Astrocyte (in vitro differentiated cells and primary cell): ENCODE results near the gene SH3BP5. TPM values are rescaled to one million over a fixed set of nuclear protein-coding genes. Genes with fewer than 3 reads are reported as not detected.
"Not testable (repeated sequence)": the region's sequence is repeated elsewhere in the genome, so short reads cannot be mapped to it uniquely, and the experiment has no call there.

Source experiments
- DNase-seq: peaks from one replicate; pipeline ENCODE4 v3.0.0-alpha.2; 2010; ENCODE audit warnings: low read depth
- FAIRE-seq: peaks from 2 replicates; lab custom pipeline; 2011; peaks lifted over from hg19 to GRCh38; lab: Jason Lieb, UNC
- H2AFZ ChIP-seq: 2 replicates; pipeline ENCODE4 v1.6.0; 2012; ENCODE audit warnings: low read depth, low read length, inconsistent platforms
- H3K27ac ChIP-seq: 2 replicates; pipeline ENCODE4 v1.5.1; 2011; ENCODE audit warnings: low read depth, low read length, inconsistent platforms
- H3K27me3 ChIP-seq: 2 replicates; pipeline ENCODE4 v1.6.0; 2011; ENCODE audit warnings: low read length, inconsistent platforms; ENCODE audit not compliant: insufficient read depth
- H3K36me3 ChIP-seq: 2 replicates; pipeline ENCODE4 v1.5.1; 2011; ENCODE audit warnings: low read length, inconsistent platforms; ENCODE audit not compliant: insufficient read depth
- H3K4me1 ChIP-seq: 2 replicates; pipeline ENCODE4 v1.5.1; 2011; ENCODE audit warnings: low read length, inconsistent platforms; ENCODE audit not compliant: insufficient read depth
- H3K4me2 ChIP-seq: 2 replicates; pipeline ENCODE4 v1.6.0; 2012; ENCODE audit warnings: low read length, inconsistent platforms
- H3K4me3 ChIP-seq: 2 replicates; pipeline ENCODE4 v1.5.1; 2011; ENCODE audit warnings: low read depth, mild to moderate bottlenecking, low read length, inconsistent platforms; ENCODE audit not compliant: insufficient read depth
- H3K79me2 ChIP-seq: 2 replicates; pipeline ENCODE4 v1.6.0; 2012; ENCODE audit warnings: mild to moderate bottlenecking, low read length, inconsistent platforms; ENCODE audit not compliant: insufficient read depth
- H3K9ac ChIP-seq: 2 replicates; pipeline ENCODE4 v1.6.0; 2012; ENCODE audit warnings: mild to moderate bottlenecking, low read length, inconsistent platforms
- H3K9me3 ChIP-seq: 2 replicates; pipeline ENCODE4 v1.5.1; 2012; ENCODE audit warnings: low read depth, mild to moderate bottlenecking, low read length, inconsistent platforms; ENCODE audit not compliant: insufficient read depth
- H4K20me1 ChIP-seq: 2 replicates; pipeline ENCODE4 v1.6.0; 2012; ENCODE audit warnings: low read length, inconsistent platforms; ENCODE audit not compliant: insufficient read depth
- H3K27ac Mint-ChIP-seq: one replicate; pipeline ENCODE4 v1.8.0; 2021; ENCODE audit warnings: mild to moderate bottlenecking, mixed read lengths; ENCODE audit not compliant: unreplicated experiment
- H3K27me3 Mint-ChIP-seq: one replicate; pipeline ENCODE4 v1.8.0; 2021; ENCODE audit warnings: low read depth, mixed read lengths; ENCODE audit not compliant: unreplicated experiment
- H3K36me3 Mint-ChIP-seq: one replicate; pipeline ENCODE4 v1.8.0; 2021; ENCODE audit warnings: low read depth, mixed read lengths; ENCODE audit not compliant: unreplicated experiment
- H3K4me1 Mint-ChIP-seq: one replicate; pipeline ENCODE4 v1.8.0; 2021; ENCODE audit warnings: low read depth, mixed read lengths; ENCODE audit not compliant: unreplicated experiment
- H3K4me3 Mint-ChIP-seq: one replicate; pipeline ENCODE4 v1.8.0; 2021; ENCODE audit warnings: mild to moderate bottlenecking, moderate library complexity, mixed read lengths; ENCODE audit not compliant: unreplicated experiment
- H3K9me3 Mint-ChIP-seq: one replicate; pipeline ENCODE4 v1.8.0; 2021; ENCODE audit warnings: mild to moderate bottlenecking, mixed read lengths; ENCODE audit not compliant: unreplicated experiment
- CTCF ChIP-seq: IDR thresholded peaks from 2 replicates; pipeline ENCODE4 v1.5.1; 2011; ENCODE audit warnings: low read depth, mild to moderate bottlenecking, inconsistent platforms, low read length, moderate library complexity; ENCODE audit not compliant: insufficient read depth
- EZH2 ChIP-seq: IDR thresholded peaks from 2 replicates; pipeline ENCODE4 v1.6.1; 2012; ENCODE audit warnings: mild to moderate bottlenecking, low read length, inconsistent platforms; ENCODE audit not compliant: insufficient read depth
- total RNA-seq: library from RNA; stranded (reverse); gene quantifications from 2 replicates; pipeline ENCODE4 v1.2.1, GENCODE V29; 2021

SH3BP5 gene
- total RNA-seq, 1 donor from 2014 or later, result 25.2 TPM

GRCh38 chr3:15360788-15361493 is 28.6 kb upstream of the SH3BP5 start:
- Histone ChIP-seq H3K79me2 (no peaks in the 10 kb centered on the region), H3K4me2 (peak overlapping the region; percentile 64), H3K36me3 (no peaks in the 10 kb centered on the region), H3K9ac (peak overlapping the region; percentile 65), H2AFZ (no peak overlapping the region), H4K20me1 (no peaks in the 10 kb centered on the region), H3K4me1 (peaks cover 21% of the 10 kb centered on the region), H3K4me3 (no peak overlapping the region), H3K9me3 (no peaks in the 10 kb centered on the region), H3K27ac (peak overlapping the region; percentile 72), H3K27me3 (no peaks in the 10 kb centered on the region)
- DNase-seq (peak; percentile 85), FAIRE-seq (no peak)
- TF ChIP-seq EZH2, result no peak
- no peak for TF ChIP-seq CTCF
- H3K36me3 Mint-ChIP-seq, result no peaks in the 10 kb centered on the region
- H3K4me3 Mint-ChIP-seq, result no peak overlapping the region
- H3K4me1 Mint-ChIP-seq, result peaks cover 27% of the 10 kb centered on the region
- H3K27me3 Mint-ChIP-seq, result peaks cover under 1% of the 10 kb centered on the region
- H3K27ac Mint-ChIP-seq, result peak overlapping the region; percentile 43
- H3K9me3 Mint-ChIP-seq, result peaks cover 3% of the 10 kb centered on the region

DNA sequence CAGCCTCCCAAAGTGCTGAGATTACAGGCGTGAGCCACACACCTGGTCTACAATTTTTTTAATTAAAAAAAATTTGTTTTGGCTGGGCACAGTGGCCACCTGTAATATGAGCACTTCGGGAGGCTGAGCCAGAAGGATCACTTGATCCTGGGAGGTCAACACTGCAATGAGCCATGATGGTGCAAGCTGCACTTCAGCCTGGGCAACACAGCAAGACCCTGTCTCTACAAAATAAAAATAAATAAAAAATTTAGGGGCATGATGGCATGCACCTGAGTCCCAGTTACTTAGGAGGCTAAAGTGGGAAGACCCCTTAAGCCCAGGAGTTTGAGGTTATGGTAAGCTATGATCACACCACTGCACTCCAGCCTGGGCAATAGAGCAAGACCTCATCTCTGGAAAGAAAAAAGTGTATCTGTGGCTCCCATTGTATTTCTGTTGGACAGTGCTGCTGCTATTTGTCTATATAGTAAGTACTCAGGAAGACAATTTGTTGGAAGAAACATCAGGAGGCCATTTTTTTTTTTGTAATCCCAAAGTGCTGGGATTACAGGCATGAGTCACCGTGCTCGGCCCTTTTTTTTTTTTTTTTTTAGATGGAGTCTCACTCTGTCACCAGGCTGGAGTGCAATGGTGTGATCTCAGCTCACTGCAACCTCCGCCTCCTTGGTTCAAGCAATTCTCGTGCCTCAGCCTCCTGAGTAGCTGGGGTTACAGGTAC is 27.5 kb upstream of the SH3BP5 start:
- no peak overlapping the region for H3K4me3 Mint-ChIP-seq
- Histone ChIP-seq H3K9ac (no peak overlapping the region), H4K20me1 (no peaks in the 10 kb centered on the region), H2AFZ (no peak overlapping the region), H3K27me3 (no peaks in the 10 kb centered on the region), H3K36me3 (no peaks in the 10 kb centered on the region), H3K27ac (peak overlapping the region; percentile 40), H3K4me3 (no peak overlapping the region), H3K9me3 (no peaks in the 10 kb centered on the region), H3K79me2 (no peaks in the 10 kb centered on the region), H3K4me1 (peaks cover 21% of the 10 kb centered on the region), H3K4me2 (no peak overlapping the region)
- no peaks in the 10 kb centered on the region for H3K36me3 Mint-ChIP-seq
- FAIRE-seq (no peak), DNase-seq (no peak)
- no peak for TF ChIP-seq CTCF
- no peak for TF ChIP-seq EZH2
- peaks cover 3% of the 10 kb centered on the region for H3K9me3 Mint-ChIP-seq
- H3K27ac Mint-ChIP-seq, result no peak overlapping the region
- peaks cover 29% of the 10 kb centered on the region for H3K4me1 Mint-ChIP-seq
- H3K27me3 Mint-ChIP-seq, result no peaks in the 10 kb centered on the region

DNA sequence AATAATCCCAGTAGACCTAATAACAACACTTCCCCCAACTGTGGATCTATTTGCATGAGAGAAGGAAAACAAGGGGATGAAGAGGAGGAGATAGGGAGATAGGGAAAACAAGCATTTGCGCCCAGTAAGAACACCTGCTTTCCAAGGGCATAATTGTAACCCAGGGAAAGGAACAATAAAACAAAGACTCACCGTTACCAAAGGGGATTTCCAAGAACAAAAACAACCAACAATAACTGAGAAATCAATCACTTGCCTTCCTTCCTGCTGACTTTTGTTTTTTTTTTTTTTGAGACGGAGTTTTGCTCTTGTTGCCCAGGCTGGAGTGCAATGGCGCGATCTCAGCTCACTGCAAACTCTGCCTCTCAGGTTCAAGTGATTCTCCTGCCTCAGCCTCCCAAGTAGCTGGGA is 24.3 kb upstream of the SH3BP5 start:
- Mint-ChIP-seq H3K27ac (peak overlapping the region; percentile 91), H3K4me1 (peaks cover 20% of the 10 kb centered on the region)
- not testable (repeated sequence) for H3K4me3 Mint-ChIP-seq, H3K4me1 ChIP-seq, H3K9me3 Mint-ChIP-seq, H3K27me3 ChIP-seq, H3K4me3 ChIP-seq, H3K9me3 ChIP-seq, FAIRE-seq, H3K9ac ChIP-seq, DNase-seq, H3K36me3 ChIP-seq, H3K27ac ChIP-seq, H3K27me3 Mint-ChIP-seq, H3K36me3 Mint-ChIP-seq, H4K20me1 ChIP-seq, H3K79me2 ChIP-seq, H3K4me2 ChIP-seq
- H2AFZ ChIP-seq, result peak overlapping the region; percentile 37
